GM11168 (cell line): Measurements from ENCODE around the gene GNLY.

Experiments
- in situ Hi-C: fragments of 300-500 bp; cut with MboI; formaldehyde crosslinking; loops from one replicate; pipeline ENCODE4 v1.12.0; 2022; ENCODE audit warnings: low sequenced_read_pairs; ENCODE audit not compliant: unreplicated experiment

The GNLY gene

GRCh38 chr2:85737961-85738360 lies 43.8 kb downstream of the GNLY start:
- in situ Hi-C loops = loop anchor here (10.0 kb wide), 1 partner anchor 337 kb away; no protein-coding TSS in a partner anchor

DNA sequence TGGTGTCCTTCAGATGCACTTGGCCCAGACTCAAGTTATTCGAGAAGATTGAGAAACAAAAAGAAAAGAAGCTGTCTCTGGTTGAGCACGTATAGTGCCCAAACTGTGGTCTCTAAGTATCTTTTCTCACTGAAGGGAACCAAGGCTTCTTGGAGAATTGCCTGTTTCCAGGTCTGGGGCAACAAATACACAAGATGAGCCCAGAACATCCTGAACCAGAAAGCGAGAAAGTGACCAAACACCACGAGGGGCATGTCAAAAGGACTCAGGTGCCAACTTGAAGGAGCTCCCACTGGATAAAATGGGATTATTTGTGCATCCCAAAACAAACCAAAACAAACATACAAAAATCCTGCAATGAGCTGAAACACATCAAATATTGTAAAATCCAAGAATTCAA lies 46.0 kb downstream of the GNLY start:
- in situ Hi-C loops = no loop called here

DNA sequence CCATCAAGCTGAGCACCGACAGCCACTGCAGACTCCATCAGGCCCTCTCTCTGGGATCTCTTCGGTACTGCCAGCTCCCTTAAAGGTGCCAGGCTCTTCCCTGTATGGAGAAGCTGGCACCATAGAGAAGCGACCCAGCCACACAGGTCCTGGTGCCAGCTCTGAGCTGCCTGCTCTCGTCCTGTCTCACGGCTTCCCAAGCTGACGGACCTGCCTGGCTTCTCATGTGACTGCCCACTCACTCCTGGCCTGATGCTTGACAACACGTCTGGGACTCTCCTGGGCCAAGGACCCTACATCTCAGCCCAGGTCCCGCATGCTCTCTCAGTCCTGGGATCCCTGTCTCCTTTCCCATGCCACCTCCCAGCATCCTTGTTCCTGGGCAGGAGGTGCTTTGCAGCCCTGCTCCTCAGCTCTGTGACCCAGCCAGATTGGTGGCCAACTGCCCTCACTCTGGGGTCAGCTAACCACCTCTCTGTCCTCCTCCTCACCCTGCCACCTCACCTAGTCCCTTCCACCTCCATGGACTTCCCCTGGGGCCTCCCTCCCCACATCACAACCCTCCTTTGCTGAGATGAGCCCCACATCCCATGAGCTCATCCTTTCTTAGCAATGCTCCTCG lies 47.2 kb downstream of the GNLY start:
- in situ Hi-C loops = no loop called here

GRCh38 chr2:85741833-85742455 lies 47.8 kb downstream of the GNLY start:
- in situ Hi-C loops = no loop called here

GRCh38 chr2:85743304-85743978 lies 49.3 kb downstream of the GNLY start:
- in situ Hi-C loops = no loop called here

DNA sequence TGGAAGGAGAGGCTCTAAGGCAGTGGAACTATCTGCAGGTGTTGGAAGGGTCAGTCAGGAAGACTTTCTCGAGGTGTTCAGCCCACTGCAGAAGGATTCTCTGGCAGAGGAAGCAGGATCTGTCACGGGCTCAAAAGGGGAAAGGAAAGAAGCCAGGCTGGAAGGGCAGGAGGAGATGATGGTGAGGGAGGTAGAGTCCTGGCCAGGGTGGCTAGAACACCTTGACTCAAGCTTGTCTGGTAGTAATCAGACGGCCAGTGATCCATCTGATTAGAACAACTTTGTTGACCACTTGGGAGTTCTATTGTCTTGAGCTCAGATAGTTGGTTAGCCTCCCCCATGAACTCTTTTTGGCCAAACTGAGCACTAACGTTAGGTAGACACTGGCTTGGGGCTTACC lies 49.9 kb downstream of the GNLY start:
- in situ Hi-C loops = no loop called here

DNA sequence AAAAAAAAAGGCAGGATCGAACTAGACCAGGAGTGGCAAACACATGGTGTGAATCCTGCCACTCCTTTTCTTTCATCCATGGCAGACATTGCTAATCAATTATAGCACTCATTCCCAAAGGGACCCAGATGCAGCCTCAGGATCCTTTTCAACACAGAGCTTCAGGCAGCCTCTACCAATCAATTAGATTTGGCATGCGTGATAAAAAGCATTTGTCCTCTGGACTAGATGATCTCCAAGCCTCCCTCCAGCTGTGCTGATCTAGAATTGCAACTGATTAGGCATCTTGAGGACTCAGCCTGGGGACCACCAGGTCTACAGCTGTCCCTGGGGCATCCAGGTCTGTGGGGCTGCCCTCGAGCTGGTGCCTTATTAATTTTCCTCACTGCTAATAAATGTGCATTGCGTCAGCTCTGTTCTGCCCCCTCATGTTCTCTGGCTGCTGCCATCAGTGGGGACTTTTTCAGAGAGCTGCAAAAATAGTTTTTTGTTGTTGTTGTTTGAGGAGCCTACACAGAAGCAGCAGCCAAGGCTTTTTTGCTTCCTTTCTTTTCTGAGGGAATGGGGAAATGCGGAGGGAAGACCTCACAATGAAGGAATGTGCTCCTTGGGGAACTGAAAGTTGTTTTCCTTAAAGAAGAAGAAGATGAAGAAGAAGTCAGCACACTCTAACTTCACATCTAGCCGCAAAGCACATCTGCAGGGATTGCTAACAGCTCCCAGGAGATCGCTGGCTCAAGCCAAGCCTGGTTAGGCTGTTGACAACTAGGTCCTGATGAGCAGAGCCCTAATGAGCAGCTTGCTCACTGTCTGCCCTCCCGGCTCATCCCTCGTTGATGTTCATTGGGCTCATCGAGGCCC lies 50.8 kb downstream of the GNLY start:
- in situ Hi-C loops = no loop called here

DNA sequence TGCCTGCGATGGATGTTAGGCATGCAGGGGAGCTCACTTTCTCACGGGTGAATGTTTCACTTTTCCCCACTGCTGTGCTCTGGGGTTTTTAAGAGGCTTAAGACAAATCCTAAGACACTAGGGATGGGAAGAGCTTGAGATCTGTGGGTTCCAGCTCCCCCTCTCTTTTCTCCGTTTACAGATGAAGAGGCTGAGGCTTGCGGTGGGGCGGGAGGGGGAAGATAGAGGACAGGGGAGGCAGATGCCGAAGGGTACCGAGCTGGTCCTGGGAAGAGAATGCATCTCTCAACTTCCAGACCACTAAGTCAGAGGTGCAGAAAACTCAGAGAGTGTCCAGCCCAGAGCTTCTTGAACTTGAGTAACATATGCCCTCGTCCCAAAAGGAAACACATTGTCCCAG lies 51.5 kb downstream of the GNLY start:
- in situ Hi-C loops = no loop called here

DNA sequence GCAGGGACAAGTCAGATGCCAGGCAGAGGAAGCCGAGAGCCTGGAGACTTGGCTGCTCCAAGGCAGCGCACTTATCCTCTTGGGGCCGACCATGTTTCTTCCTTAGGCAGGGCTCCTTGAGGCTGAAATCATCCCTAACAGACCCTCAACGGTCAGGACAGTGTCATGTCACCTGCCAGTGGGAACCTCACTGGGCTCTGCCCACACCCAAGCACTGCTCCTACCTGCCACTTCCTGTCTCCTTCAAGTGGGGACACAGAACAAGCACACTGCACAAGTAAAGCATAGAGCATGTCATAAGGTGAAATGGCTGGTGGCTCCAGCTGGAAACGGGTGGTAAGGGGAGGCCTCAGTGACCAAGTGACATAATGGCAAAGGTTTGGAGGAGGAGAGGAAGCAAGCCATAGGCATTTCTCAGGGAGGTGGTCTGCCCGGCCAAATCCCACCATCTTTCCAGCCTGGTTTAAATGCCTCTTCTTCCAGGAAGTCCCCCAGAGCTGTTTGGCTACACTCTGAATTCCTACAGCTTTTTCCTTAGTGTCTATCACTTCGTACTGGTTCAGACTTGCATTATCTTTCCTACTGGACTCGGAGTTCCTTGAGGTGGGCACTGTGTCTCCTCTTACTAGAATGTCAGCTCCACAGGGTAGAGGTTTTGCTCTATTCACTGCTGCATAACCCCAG lies 52.3 kb downstream of the GNLY start:
- in situ Hi-C loops = no loop called here

DNA sequence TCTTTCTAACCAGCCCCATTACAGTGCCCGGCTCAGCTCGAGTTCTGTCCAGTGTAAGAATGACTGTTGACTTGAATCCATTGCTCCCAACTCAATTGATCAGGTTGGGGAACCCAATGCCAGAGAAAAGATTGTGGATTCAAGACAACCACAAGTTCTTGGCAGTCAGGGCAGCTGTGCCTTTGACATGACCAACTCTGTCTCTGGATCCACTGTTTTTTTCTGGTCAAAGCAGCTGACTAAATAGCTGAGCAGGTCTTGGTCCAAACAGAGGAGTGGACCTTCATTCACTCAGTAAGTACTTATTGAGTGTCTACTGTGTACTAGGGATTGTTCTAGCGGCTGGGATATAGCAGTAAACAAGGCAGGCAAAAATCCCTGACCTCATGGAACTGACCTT lies 53.3 kb downstream of the GNLY start:
- in situ Hi-C loops = no loop called here

GRCh38 chr2:85748039-85748734 lies 54.0 kb downstream of the GNLY start:
- in situ Hi-C loops = no loop called here
